ENCODE measurements around the gene CCN6.
A peak's percentile ranks its signal among the peaks of the same experiment; 100 is the strongest.

The CCN6 gene

DNA sequence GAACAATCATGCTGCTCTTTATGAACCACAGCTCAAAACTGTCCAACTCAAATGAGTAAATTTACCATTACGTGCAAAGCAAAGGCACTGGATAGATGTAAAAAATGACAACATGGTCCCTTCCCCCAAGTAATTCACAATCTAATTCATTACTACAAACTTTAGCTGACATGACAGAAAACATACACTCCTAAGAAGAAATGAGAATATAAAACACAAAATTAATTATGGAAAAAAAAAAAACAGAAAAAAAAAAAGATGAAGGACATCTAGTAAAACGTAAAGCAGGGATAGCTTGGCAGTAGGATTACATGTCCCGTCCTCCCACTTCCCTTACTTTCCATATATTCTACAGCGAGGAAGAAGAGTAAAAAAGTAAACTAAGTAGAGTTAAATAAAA, 27.7 kb downstream of the CCN6 start:
- H3K27ac ChIP-seq (ENCODE audit: extremely low read depth, low read depth, low read length), result no peak overlapping the region
- peaks cover 4% of the 10 kb centered on the region; the same call in 1 of the 2 replicates for H3K4me1 ChIP-seq (ENCODE audit: control insufficient read depth, insufficient read depth, low read length)
- ChIA-PET POLR2A (no interaction called here), CTCF (interaction anchor here (0.7 to 1.5 kb wide), 3 partner anchors 8 to 200 kb away, joined by 3 read pairs; no protein-coding TSS in a partner anchor)
- H3K4me3 ChIP-seq (ENCODE audit: low read depth, low read length), result no peak overlapping the region
- no peaks in the 10 kb centered on the region for H3K9me3 ChIP-seq (ENCODE audit: control insufficient read depth, insufficient read depth, low read depth, low read length)
- H3K36me3 ChIP-seq (ENCODE audit: control insufficient read depth in 2 of 2, insufficient read depth in 1 of 2, low read length in 2 of 2), result peaks cover 28 to 62% of the 10 kb centered on the region in 2 experiments
- TF ChIP-seq SP3 (tag by site-specific recombination; IDR thresholded peaks at IDR 0.05), result no peak
- no peak for TF ChIP-seq ZNF658 (tag by site-specific recombination; IDR thresholded peaks at IDR 0.05)
- TF ChIP-seq, protein P1, sequence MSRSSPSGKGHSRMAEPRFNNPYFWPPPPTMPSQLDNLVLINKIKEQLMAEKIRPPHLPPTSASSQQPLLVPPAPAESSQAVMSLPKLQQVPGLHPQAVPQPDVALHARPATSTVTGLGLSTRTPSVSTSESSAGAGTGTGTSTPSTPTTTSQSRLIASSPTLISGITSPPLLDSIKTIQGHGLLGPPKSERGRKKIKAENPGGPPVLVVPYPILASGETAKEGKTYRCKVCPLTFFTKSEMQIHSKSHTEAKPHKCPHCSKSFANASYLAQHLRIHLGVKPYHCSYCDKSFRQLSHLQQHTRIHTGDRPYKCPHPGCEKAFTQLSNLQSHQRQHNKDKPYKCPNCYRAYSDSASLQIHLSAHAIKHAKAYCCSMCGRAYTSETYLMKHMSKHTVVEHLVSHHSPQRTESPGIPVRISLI (tag by site-specific recombination; IDR thresholded peaks at IDR 0.05), result peak; percentile 62; the same call in 1 of the 2 replicates
- TF ChIP-seq ZNF571 (tag by site-specific recombination; IDR thresholded peaks at IDR 0.05), result no peak
- no peak for TF ChIP-seq ZNF423 (tag by site-specific recombination; IDR thresholded peaks at IDR 0.05)

DNA sequence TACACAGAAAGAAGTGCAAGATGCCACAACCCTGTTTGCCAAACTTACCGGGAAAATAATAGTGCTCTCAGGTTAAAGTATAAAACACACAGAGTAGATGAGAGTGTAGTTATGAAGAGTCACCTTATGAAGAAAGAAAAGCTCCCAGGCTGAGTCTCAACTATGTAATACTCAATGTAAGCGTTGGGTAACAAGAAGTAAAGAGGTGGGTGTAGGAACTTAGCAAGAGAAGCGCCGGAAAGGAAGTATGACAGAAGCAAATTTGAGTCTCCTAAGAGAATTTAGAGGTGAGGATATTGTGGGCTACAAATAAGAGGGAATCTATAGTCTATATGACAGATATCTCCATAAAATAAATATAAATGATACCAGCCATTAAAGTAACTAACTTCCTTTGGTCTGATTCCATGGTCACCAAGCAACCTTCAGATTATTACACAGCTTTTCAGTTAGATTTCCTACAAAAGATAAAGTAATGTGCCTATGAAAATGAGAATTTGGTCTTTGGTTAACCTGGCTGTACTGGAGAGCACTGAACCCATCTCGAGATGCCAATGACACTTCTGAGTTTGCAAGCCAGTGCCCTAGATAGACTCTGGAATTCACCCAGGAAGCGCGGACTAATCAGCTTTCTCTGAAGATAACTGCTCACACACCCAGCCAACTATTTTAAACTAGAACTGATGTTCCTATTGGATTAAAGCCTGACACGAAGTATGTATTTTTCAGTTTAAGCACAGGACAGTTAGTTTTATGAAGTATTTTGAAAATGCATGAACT, 31.6 kb downstream of the CCN6 start:
- H3K4me1 ChIP-seq (ENCODE audit: control insufficient read depth, insufficient read depth, low read length), result peaks cover 4% of the 10 kb centered on the region; the same call in 1 of the 2 replicates
- H3K27ac ChIP-seq (ENCODE audit: extremely low read depth, low read depth, low read length), result no peak overlapping the region
- H3K36me3 ChIP-seq (ENCODE audit: control insufficient read depth in 2 of 2, insufficient read depth in 1 of 2, low read length in 2 of 2), result peaks cover 2 to 34% of the 10 kb centered on the region in 2 experiments; a peak in 2 of 3 replicates
- ChIA-PET POLR2A (no interaction called here), CTCF (interaction anchor here (0.7 to 3.7 kb wide), 13 partner anchors 11 to 479 kb away, joined by 3 to 32 read pairs (median 3); no protein-coding TSS in a partner anchor)
- no peak overlapping the region for H3K4me3 ChIP-seq (ENCODE audit: low read depth, low read length)
- no peaks in the 10 kb centered on the region for H3K9me3 ChIP-seq (ENCODE audit: control insufficient read depth, insufficient read depth, low read depth, low read length)
- TF ChIP-seq, protein P2, sequence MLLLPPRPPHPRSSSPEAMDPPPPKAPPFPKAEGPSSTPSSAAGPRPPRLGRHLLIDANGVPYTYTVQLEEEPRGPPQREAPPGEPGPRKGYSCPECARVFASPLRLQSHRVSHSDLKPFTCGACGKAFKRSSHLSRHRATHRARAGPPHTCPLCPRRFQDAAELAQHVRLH (tag by site-specific recombination; IDR thresholded peaks at IDR 0.05), result no peak
- TF ChIP-seq SP7 (tag by site-specific recombination; IDR thresholded peaks at IDR 0.05), result no peak
- TF ChIP-seq SCRT2 (tag by site-specific recombination; IDR thresholded peaks at IDR 0.05), result no peak
- TF ChIP-seq, protein P3, sequence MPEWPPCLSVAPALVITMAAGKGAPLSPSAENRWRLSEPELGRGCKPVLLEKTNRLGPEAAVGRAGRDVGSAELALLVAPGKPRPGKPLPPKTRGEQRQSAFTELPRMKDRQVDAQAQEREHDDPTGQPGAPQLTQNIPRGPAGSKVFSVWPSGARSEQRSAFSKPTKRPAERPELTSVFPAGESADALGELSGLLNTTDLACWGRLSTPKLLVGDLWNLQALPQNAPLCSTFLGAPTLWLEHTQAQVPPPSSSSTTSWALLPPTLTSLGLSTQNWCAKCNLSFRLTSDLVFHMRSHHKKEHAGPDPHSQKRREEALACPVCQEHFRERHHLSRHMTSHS (tag by site-specific recombination; IDR thresholded peaks at IDR 0.05), result no peak
- TF ChIP-seq, protein P4, sequence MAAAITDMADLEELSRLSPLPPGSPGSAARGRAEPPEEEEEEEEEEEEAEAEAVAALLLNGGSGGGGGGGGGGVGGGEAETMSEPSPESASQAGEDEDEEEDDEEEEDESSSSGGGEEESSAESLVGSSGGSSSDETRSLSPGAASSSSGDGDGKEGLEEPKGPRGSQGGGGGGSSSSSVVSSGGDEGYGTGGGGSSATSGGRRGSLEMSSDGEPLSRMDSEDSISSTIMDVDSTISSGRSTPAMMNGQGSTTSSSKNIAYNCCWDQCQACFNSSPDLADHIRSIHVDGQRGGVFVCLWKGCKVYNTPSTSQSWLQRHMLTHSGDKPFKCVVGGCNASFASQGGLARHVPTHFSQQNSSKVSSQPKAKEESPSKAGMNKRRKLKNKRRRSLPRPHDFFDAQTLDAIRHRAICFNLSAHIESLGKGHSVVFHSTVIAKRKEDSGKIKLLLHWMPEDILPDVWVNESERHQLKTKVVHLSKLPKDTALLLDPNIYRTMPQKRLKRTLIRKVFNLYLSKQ (tag by site-specific recombination; IDR thresholded peaks at IDR 0.05; ENCODE audit: borderline replicate concordance), result no peak
- no peak for TF ChIP-seq ZNF248 (tag by site-specific recombination; IDR thresholded peaks at IDR 0.05)
- TF ChIP-seq SCRT1 (tag by site-specific recombination; IDR thresholded peaks at IDR 0.05; ENCODE audit: borderline replicate concordance), result no peak
- TF ChIP-seq, protein P5, sequence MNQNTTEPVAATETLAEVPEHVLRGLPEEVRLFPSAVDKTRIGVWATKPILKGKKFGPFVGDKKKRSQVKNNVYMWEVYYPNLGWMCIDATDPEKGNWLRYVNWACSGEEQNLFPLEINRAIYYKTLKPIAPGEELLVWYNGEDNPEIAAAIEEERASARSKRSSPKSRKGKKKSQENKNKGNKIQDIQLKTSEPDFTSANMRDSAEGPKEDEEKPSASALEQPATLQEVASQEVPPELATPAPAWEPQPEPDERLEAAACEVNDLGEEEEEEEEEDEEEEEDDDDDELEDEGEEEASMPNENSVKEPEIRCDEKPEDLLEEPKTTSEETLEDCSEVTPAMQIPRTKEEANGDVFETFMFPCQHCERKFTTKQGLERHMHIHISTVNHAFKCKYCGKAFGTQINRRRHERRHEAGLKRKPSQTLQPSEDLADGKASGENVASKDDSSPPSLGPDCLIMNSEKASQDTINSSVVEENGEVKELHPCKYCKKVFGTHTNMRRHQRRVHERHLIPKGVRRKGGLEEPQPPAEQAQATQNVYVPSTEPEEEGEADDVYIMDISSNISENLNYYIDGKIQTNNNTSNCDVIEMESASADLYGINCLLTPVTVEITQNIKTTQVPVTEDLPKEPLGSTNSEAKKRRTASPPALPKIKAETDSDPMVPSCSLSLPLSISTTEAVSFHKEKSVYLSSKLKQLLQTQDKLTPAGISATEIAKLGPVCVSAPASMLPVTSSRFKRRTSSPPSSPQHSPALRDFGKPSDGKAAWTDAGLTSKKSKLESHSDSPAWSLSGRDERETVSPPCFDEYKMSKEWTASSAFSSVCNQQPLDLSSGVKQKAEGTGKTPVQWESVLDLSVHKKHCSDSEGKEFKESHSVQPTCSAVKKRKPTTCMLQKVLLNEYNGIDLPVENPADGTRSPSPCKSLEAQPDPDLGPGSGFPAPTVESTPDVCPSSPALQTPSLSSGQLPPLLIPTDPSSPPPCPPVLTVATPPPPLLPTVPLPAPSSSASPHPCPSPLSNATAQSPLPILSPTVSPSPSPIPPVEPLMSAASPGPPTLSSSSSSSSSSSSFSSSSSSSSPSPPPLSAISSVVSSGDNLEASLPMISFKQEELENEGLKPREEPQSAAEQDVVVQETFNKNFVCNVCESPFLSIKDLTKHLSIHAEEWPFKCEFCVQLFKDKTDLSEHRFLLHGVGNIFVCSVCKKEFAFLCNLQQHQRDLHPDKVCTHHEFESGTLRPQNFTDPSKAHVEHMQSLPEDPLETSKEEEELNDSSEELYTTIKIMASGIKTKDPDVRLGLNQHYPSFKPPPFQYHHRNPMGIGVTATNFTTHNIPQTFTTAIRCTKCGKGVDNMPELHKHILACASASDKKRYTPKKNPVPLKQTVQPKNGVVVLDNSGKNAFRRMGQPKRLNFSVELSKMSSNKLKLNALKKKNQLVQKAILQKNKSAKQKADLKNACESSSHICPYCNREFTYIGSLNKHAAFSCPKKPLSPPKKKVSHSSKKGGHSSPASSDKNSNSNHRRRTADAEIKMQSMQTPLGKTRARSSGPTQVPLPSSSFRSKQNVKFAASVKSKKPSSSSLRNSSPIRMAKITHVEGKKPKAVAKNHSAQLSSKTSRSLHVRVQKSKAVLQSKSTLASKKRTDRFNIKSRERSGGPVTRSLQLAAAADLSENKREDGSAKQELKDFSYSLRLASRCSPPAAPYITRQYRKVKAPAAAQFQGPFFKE (tag by site-specific recombination; IDR thresholded peaks at IDR 0.05; ENCODE audit: borderline replicate concordance), result no peak
- TF ChIP-seq ZNF174 (tag by site-specific recombination; IDR thresholded peaks at IDR 0.05), result no peak
- TF ChIP-seq ZNF266 (tag by site-specific recombination; IDR thresholded peaks at IDR 0.05; ENCODE audit: low read depth), result no peak
- TF ChIP-seq WT1 (tag by site-specific recombination; IDR thresholded peaks at IDR 0.05), result no peak
- no peak for TF ChIP-seq ZSCAN16 (tag by site-specific recombination; IDR thresholded peaks at IDR 0.05)
- no peak for TF ChIP-seq ZNF37A (tag by site-specific recombination; IDR thresholded peaks at IDR 0.05)
- TF ChIP-seq, protein P6, sequence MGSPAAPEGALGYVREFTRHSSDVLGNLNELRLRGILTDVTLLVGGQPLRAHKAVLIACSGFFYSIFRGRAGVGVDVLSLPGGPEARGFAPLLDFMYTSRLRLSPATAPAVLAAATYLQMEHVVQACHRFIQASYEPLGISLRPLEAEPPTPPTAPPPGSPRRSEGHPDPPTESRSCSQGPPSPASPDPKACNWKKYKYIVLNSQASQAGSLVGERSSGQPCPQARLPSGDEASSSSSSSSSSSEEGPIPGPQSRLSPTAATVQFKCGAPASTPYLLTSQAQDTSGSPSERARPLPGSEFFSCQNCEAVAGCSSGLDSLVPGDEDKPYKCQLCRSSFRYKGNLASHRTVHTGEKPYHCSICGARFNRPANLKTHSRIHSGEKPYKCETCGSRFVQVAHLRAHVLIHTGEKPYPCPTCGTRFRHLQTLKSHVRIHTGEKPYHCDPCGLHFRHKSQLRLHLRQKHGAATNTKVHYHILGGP (tag by site-specific recombination; IDR thresholded peaks at IDR 0.05), result no peak
- TF ChIP-seq, protein P7, sequence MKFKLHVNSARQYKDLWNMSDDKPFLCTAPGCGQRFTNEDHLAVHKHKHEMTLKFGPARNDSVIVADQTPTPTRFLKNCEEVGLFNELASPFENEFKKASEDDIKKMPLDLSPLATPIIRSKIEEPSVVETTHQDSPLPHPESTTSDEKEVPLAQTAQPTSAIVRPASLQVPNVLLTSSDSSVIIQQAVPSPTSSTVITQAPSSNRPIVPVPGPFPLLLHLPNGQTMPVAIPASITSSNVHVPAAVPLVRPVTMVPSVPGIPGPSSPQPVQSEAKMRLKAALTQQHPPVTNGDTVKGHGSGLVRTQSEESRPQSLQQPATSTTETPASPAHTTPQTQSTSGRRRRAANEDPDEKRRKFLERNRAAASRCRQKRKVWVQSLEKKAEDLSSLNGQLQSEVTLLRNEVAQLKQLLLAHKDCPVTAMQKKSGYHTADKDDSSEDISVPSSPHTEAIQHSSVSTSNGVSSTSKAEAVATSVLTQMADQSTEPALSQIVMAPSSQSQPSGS (tag by site-specific recombination; IDR thresholded peaks at IDR 0.05; ENCODE audit: low read depth), result no peak
- TF ChIP-seq PRDM1 (tag by site-specific recombination; IDR thresholded peaks at IDR 0.05), result no peak

Data from HEK293 (cell line).